Stimulated activated CD8-positive, alpha-beta memory T cell treated with anti-CD3 and anti-CD28 coated beads, Interleukin-4, amount 100 ng/mL, for 1 hour (primary cell): ENCODE data around the gene SRMS.
A peak's percentile ranks its signal among the peaks of the same experiment; 100 is the strongest.
"Not testable (repeated sequence)": the region's sequence is repeated elsewhere in the genome, so short reads cannot be mapped to it uniquely, and the experiment has no call there.

Experiments
- DNase-seq, 2 donors: peaks; one replicate each; pipeline ENCODE4 v3.0.0-alpha.2; 2020; ENCODE audit warnings: low read depth in 2 of 2, low spot score in 1 of 2

The SRMS gene

GRCh38 chr20:63579017-63579694 is 31.6 kb upstream of the SRMS start:
- DNase-seq: no peak

GRCh38 chr20:63578224-63579016 is 30.9 kb upstream of the SRMS start:
- DNase-seq: no peak

GRCh38 chr20:63577317-63577894 is 29.9 kb upstream of the SRMS start:
- DNase-seq: no peak

DNA sequence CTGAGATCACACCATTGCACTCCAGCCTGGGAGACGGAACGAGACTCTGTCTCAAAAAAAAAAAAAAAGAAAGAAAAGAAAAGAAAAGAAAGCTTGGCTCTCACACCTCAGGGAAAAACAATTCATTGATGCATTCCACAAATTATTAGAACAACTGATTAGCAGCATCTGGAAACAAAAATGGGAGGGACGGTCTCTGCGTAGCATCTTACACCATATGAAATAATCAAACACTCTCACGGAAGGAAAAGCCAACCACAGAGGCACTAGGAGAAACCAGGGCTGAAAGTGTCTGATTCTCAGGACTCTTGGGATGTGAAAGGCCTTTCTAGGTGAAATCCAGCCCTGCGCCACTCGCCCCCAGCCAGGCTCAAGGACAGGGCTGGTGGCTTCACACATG is 28.8 kb upstream of the SRMS start:
- no peak for DNase-seq

DNA sequence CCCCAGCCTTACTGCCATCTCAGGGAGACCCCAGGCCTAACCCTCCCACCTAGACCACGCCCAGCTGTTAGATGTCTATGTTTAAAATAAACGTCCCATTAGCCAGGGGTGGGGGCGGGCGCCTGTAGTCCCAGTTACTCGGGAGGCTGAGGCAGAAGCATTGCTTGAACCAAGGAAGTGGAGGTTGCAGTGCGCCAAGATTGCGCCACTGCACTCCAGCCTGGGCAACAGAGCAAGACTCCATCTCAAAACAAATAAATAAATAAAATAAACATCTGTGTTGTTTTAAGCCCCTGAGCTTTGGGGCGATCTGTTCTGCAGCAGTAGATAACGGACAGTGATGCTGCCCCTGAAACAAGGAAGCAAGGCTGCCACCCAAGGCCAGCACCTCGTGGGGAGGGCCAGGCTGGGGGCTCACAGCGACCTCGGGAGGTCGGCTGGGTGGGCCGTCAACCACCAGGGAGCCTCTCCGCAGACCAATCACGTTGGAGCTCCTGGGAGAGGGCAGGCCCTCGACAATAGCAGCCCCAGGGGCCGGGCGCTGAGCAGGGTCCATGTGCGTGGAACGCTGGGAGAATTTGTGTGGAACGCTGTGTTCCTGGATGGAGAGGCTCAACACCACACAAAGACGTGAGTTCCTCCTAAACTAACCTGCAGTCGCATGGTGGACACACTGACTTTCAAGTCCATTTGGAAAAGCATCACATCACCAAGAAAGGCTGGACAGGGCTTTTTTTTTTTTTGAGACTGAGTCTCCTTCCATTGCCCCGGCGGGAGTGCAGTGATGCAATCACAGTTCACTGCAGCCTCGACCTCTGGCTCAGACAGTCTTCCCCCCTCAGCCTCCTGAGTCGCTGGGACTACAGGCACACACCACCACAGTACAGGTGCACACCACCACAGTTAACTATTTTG is 27.5 kb upstream of the SRMS start:
- DNase-seq: no peak

DNA sequence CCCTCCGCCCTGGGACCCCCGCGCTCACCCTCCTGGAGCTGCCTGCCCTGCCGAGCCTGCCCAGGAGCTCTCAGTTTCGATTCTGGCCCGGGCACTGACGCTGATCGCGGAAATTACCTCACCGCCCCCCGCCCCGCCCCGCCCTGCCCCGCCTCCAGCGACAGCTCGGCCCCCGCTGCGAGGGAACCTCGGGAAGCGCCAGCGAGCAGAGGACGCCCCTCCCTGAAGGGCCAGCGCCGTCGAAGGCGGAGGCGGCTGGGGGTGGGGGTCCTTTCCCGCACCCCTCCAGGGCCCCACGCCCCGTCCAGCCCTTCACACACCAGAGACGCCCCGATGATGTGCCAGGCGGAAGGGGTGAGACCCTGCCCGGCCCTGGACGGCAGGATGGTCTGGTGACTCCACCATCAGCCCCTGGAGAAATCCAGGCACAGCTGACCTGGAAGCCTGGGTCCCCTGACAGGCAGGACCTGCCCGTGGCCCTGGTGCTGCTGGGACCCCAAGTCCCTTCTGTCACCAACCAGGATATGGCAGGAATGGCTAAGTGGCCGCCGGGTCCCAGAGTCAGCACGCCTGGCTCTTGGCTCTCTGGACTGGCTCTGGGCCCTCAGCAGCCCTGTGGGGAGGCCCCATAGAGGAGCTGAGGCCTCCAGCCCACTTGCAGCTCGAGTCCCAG is 26.7 kb upstream of the SRMS start, which contains the start of gene HELZ2:
TSS of gene HELZ2 (minus strand) at position 84 of the 673 bp plus-strand sequence. CDS start 1,854 bp downstream, outside the sequence.
- DNase-seq: peak in 1 of 2 donors; percentile 56

- no peak for DNase-seq
These were observed 26.1 kb upstream of the SRMS start for GRCh38 chr20:63573647-63574131.

DNA sequence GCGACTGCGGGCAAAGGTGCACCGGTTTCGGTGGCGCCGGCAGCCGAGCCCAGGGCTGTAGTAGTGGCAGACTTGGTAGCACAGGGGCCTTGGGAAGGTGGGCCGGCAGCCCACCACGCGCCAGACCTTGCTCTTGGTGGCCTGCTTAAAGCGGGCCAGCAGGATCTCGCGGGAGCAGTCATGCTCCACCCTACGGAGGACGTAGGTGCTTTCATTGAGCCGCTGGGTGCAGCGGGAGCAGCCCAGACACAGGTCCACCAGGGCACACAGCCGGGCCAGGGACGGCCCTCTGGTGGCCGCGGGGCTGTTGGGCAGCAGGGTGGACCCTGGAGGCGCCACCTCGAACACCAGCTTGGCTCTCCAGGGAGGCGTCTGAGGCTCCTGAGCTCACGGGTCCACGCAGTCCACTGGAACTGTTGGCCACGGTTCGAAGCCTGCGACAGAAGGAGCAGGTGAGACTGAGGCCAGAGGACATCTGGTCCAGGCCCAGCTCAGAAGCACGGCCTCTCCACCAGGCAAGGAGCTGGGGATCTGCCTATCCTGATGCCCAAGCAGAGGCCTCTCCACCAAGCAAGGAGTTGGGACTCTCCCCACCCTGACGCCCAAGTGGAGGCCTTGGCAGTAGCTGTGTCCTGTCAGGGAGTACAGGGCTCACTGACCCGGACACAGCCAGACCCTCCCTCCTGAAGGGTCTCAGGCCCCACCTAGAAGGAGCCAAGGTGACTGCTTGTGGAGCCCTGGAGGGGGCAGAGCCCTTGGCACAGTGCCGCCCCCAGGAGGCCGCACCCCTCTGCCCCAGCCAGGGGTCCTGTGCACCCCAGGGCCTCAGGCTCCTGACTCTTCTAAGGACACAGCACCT is 25.5 kb upstream of the SRMS start:
- DNase-seq: no peak

GRCh38 chr20:63572071-63572787 is 24.7 kb upstream of the SRMS start:
- DNase-seq: no peak

- not testable (repeated sequence) for DNase-seq
These were observed 23.5 kb upstream of the SRMS start for GRCh38 chr20:63571087-63571478.

DNA sequence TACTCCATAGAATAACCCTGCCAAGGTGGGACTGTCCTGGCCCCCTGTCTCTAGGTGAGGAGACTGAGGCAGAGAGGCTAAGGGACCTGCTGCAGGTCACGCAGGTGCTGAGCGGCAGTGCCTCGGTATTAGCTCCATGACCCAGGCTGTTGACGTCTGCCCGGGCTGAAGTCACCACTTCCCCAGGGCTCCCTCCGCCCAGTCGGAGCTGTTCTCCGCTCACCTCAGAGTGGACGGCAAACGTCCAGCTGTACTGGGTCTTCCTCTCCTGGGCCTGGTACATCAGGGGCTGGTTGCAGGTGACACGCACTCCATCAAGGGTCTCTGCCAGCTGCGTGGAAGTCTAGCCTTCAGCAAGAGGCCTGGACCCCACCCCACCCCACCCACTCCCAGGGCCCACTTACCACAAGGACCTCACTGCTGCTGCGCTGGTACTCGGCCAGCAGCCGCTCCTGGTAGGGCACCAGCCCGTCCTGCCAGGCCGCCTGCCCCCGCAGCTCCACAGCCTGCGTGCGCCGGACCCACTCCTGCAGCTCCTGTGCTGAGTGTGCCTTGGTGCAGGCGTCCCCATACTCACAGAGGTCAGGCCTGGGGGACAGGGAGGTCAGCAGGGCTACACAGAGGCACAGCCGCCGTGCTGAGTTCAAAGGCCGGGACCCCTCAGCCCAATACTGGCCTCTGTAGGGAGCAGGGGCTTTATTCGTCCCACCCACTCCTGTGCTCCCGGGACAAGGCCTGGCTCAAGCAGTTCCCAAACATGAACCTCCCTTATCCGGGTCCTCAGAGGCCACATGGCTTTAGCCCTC is 22.9 kb upstream of the SRMS start:
- DNase-seq: no peak

GRCh38 chr20:63568986-63569949 is 21.7 kb upstream of the SRMS start:
- no peak for DNase-seq

- DNase-seq: no peak
These were observed 20.8 kb upstream of the SRMS start for GRCh38 chr20:63568170-63568981.

DNA sequence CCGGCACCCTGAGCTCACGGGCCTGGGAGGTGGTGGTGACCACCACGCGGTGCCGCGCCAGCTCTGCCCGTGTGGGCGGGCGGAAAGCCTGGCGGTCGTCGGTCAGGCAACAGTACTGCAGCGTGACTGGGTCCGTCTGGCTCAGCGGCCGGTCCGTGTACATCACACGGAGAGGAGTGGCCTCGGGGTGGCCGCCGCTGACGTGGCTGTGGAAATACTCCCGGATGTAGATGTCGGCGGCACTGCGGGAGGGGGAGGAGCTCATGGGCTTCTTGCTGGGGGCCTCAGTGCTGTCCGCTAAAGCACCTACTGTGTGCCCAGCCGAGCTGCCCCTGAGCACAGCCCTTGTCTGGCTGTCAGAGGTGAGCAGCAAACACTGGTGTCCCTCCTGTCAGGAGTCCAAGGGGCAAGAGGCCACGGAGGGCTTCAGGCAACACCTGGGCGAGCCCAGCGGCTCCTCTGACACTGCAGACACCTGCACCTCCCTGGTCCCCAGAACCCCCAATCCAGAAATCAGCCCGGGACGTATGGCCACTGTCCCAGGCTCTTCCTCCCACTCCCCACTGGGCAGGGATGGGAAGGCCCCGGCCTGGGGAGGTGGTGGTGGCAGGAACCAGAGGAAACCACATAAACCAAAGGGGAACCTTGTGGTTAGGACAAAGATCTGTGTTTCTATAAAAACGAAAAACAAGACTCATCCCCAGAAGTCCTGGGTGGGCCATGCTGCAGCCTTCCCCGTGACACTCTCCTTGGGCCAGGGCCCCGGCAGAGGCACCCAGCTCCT is 20.0 kb upstream of the SRMS start:
- DNase-seq: no peak

DNA sequence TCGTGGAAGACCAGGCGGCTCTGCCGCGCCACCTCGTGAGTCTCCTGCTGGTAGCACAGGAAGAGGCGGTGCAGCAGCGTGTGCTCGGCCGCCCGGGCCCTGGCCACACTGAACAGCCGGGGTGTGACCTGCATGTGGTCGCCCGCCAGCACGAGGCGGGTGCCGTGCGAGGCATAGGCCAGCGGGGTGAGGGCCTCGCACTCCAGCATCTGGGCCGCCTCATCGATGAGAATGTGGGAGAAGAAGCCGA is 19.5 kb upstream of the SRMS start:
- DNase-seq: no peak
